Measurements from ENCODE around the gene CST3.

The CST3 gene

GRCh38 chr20:23649830-23650417 lies 12.2 kb upstream of the CST3 start:
- TF ChIP-seq, protein P1, sequence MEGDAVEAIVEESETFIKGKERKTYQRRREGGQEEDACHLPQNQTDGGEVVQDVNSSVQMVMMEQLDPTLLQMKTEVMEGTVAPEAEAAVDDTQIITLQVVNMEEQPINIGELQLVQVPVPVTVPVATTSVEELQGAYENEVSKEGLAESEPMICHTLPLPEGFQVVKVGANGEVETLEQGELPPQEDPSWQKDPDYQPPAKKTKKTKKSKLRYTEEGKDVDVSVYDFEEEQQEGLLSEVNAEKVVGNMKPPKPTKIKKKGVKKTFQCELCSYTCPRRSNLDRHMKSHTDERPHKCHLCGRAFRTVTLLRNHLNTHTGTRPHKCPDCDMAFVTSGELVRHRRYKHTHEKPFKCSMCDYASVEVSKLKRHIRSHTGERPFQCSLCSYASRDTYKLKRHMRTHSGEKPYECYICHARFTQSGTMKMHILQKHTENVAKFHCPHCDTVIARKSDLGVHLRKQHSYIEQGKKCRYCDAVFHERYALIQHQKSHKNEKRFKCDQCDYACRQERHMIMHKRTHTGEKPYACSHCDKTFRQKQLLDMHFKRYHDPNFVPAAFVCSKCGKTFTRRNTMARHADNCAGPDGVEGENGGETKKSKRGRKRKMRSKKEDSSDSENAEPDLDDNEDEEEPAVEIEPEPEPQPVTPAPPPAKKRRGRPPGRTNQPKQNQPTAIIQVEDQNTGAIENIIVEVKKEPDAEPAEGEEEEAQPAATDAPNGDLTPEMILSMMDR (IDR thresholded peaks at IDR 0.05; ENCODE audit: low read depth, low read length) = no peak

GRCh38 chr20:23649242-23649641 lies 11.5 kb upstream of the CST3 start:
- no peak overlapping the region for H3K4me3 ChIP-seq (ENCODE audit: low read depth, low read length)
- TF ChIP-seq, protein P1 (IDR thresholded peaks at IDR 0.05; ENCODE audit: low read depth, low read length) = no peak

More at GRCh38 chr20:23649830-23650417, 12.2 kb upstream of the CST3 start:
- no peak overlapping the region for H3K4me3 ChIP-seq (ENCODE audit: low read depth, low read length)

DNA sequence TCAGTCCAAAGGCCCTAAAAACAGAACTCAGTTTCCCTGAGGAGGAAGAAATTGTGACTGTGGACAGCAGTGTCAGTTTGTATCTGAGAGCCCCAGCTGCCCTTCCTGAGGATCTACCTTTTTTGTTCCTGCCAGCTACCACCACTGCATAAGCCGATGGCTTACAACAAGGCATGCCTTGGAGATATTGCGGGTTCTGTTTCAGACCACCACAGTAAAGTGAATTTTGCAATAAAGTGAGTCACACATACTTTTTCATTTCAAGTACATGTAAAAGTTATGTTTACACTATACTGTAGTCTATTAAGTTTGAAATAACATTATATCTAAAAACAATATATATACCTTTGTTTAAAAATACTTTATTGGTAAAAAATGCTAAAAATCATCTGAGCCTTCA lies 9.6 kb upstream of the CST3 start:
- TF ChIP-seq, protein P1 (IDR thresholded peaks at IDR 0.05; ENCODE audit: low read depth, low read length) = no peak
- no peak overlapping the region for H3K4me3 ChIP-seq (ENCODE audit: low read depth, low read length)

DNA sequence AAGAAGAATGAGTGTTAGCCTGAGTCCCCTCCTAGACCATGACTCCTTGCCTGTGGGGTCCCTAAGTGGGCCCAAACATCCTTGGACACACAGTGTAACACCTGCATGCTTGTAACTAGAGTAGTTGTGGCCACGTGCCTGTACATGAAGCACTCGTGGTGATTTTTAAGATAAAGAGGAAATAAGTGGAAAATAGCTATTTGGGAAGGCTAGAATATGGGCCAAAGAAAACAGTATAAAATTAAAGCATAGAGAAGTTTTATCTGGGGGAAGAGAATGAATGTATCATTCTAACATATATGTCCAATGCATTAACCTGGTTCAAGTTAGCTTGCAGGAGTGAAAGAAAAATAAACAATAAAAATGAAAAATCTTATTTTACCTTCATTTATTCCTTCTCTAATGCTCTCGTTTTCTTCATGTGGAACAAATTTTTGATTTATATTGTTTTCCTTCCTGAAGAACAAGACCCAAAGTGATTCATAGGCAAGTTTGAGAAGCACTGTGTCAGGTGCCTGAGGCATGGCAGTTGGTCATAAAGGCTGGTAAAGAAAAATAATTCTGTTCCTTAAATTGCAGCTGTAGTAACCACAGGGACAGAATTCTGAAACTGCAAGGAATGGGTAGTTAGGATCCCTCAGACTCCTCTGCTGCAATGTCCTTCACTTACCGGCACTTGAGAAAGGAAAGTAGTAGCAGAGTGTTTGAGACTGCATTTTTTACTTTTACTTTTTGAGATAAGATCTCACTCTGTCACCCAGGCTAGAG lies 8.5 kb upstream of the CST3 start:
- H3K4me3 ChIP-seq (ENCODE audit: low read depth, low read length) = no peak overlapping the region
- TF ChIP-seq, protein P1 (IDR thresholded peaks at IDR 0.05; ENCODE audit: low read depth, low read length) = no peak

- TF ChIP-seq, protein P1 (IDR thresholded peaks at IDR 0.05; ENCODE audit: low read depth, low read length) = no peak
- H3K4me3 ChIP-seq (ENCODE audit: low read depth, low read length) = no peak overlapping the region
Measured at GRCh38 chr20:23645575-23645974, 7.8 kb upstream of the CST3 start.

GRCh38 chr20:23644164-23644563 lies 6.4 kb upstream of the CST3 start:
- TF ChIP-seq, protein P1 (IDR thresholded peaks at IDR 0.05; ENCODE audit: low read depth, low read length) = no peak
- H3K4me3 ChIP-seq (ENCODE audit: low read depth, low read length) = no peak overlapping the region

GRCh38 chr20:23643659-23644058 lies 5.9 kb upstream of the CST3 start:
- TF ChIP-seq, protein P1 (IDR thresholded peaks at IDR 0.05; ENCODE audit: low read depth, low read length) = no peak
- no peak overlapping the region for H3K4me3 ChIP-seq (ENCODE audit: low read depth, low read length)
